ENCODE measurements around the gene TMEM273. TPM values are rescaled to one million over a fixed set of nuclear protein-coding genes. Genes with fewer than 3 reads are reported as not detected.

Gene TMEM273
- total RNA-seq, 1 donor, result not detected

- no peaks in the 10 kb centered on the region for H3K79me2 ChIP-seq (ENCODE audit: insufficient read depth, low read length)
Observed at GRCh38 chr10:49194212-49194920, 6.2 kb upstream of the TMEM273 start.

GRCh38 chr10:49191349-49191748 lies 3.2 kb upstream of the TMEM273 start:
- no peaks in the 10 kb centered on the region for H4K20me1 ChIP-seq (ENCODE audit: insufficient read depth, low read length)
- no peak for DNase-seq (ENCODE audit: insufficient read length, low spot score, missing footprints)
- no peak overlapping the region for H3K27ac ChIP-seq (ENCODE audit: low read depth, low read length)
- H2AFZ ChIP-seq (ENCODE audit: low read length), result no peak overlapping the region
- H3K27me3 ChIP-seq (ENCODE audit: insufficient read depth, low read length), result peaks cover 20% of the 10 kb centered on the region
- no peak overlapping the region for H3K4me2 ChIP-seq (ENCODE audit: insufficient read depth, low read length)
- H3K79me2 ChIP-seq (ENCODE audit: insufficient read depth, low read length), result no peaks in the 10 kb centered on the region
- no peaks in the 10 kb centered on the region for H3K4me1 ChIP-seq (ENCODE audit: insufficient read depth, low read length)
- no peaks in the 10 kb centered on the region for H3K36me3 ChIP-seq (ENCODE audit: insufficient read depth, low read length)
- no peak for TF ChIP-seq CTCF (IDR thresholded peaks at IDR 0.05; ENCODE audit: extremely low read depth, low read depth, low read length)
- no peaks in the 10 kb centered on the region for H3K9me3 ChIP-seq (ENCODE audit: low read depth, low read length)
- H3K4me3 ChIP-seq (ENCODE audit: insufficient read depth, low read length), result no peak overlapping the region

More at GRCh38 chr10:49194212-49194920, 6.2 kb upstream of the TMEM273 start:
- Histone ChIP-seq H4K20me1 (ENCODE audit: insufficient read depth, low read length) (no peaks in the 10 kb centered on the region), H3K4me2 (ENCODE audit: insufficient read depth, low read length) (no peak overlapping the region), H3K27me3 (ENCODE audit: insufficient read depth, low read length) (peaks cover 9% of the 10 kb centered on the region), H3K4me1 (ENCODE audit: insufficient read depth, low read length) (no peaks in the 10 kb centered on the region), H3K27ac (ENCODE audit: low read depth, low read length) (no peak overlapping the region), H2AFZ (ENCODE audit: low read length) (no peak overlapping the region), H3K4me3 (ENCODE audit: insufficient read depth, low read length) (no peak overlapping the region), H3K36me3 (ENCODE audit: insufficient read depth, low read length) (no peaks in the 10 kb centered on the region), H3K9me3 (ENCODE audit: low read depth, low read length) (no peaks in the 10 kb centered on the region)
- DNase-seq (ENCODE audit: insufficient read length, low spot score, missing footprints), result no peak
- TF ChIP-seq CTCF (IDR thresholded peaks at IDR 0.05; ENCODE audit: extremely low read depth, low read depth, low read length), result no peak

- Histone ChIP-seq H3K4me3 (ENCODE audit: insufficient read depth, low read length) (no peak overlapping the region), H4K20me1 (ENCODE audit: insufficient read depth, low read length) (no peaks in the 10 kb centered on the region), H3K27ac (ENCODE audit: low read depth, low read length) (no peak overlapping the region), H3K9me3 (ENCODE audit: low read depth, low read length) (no peaks in the 10 kb centered on the region), H3K4me1 (ENCODE audit: insufficient read depth, low read length) (no peaks in the 10 kb centered on the region), H3K4me2 (ENCODE audit: insufficient read depth, low read length) (no peak overlapping the region), H3K36me3 (ENCODE audit: insufficient read depth, low read length) (no peaks in the 10 kb centered on the region), H3K27me3 (ENCODE audit: insufficient read depth, low read length) (peaks cover 16% of the 10 kb centered on the region), H3K79me2 (ENCODE audit: insufficient read depth, low read length) (no peaks in the 10 kb centered on the region), H2AFZ (ENCODE audit: low read length) (no peak overlapping the region)
- no peak for TF ChIP-seq CTCF (IDR thresholded peaks at IDR 0.05; ENCODE audit: extremely low read depth, low read depth, low read length)
- no peak for DNase-seq (ENCODE audit: insufficient read length, low spot score, missing footprints)
Observed at GRCh38 chr10:49189422-49189821, 1.2 kb upstream of the TMEM273 start.

GRCh38 chr10:49187044-49187484 lies 1.1 kb downstream of the TMEM273 start:
- no peak overlapping the region for H2AFZ ChIP-seq (ENCODE audit: low read length)
- H3K36me3 ChIP-seq (ENCODE audit: insufficient read depth, low read length), result no peaks in the 10 kb centered on the region
- TF ChIP-seq CTCF (IDR thresholded peaks at IDR 0.05; ENCODE audit: extremely low read depth, low read depth, low read length), result no peak
- H3K4me2 ChIP-seq (ENCODE audit: insufficient read depth, low read length), result no peak overlapping the region
- no peaks in the 10 kb centered on the region for H3K4me1 ChIP-seq (ENCODE audit: insufficient read depth, low read length)
- no peak overlapping the region for H3K4me3 ChIP-seq (ENCODE audit: insufficient read depth, low read length)
- no peaks in the 10 kb centered on the region for H4K20me1 ChIP-seq (ENCODE audit: insufficient read depth, low read length)
- no peaks in the 10 kb centered on the region for H3K79me2 ChIP-seq (ENCODE audit: insufficient read depth, low read length)
- H3K27ac ChIP-seq (ENCODE audit: low read depth, low read length), result no peak overlapping the region
- no peaks in the 10 kb centered on the region for H3K9me3 ChIP-seq (ENCODE audit: low read depth, low read length)
- H3K27me3 ChIP-seq (ENCODE audit: insufficient read depth, low read length), result peaks cover 16% of the 10 kb centered on the region
- no peak for DNase-seq (ENCODE audit: insufficient read length, low spot score, missing footprints)
